ENCODE data around the gene FOLR3. TPM values are rescaled to one million over a fixed set of nuclear protein-coding genes. Genes with fewer than 3 reads are reported as not detected.
"Not testable (repeated sequence)": the region's sequence is repeated elsewhere in the genome, so short reads cannot be mapped to it uniquely, and the experiment has no call there.

Gene FOLR3
- polyA plus RNA-seq, 1 donor, result 0.65 TPM

DNA sequence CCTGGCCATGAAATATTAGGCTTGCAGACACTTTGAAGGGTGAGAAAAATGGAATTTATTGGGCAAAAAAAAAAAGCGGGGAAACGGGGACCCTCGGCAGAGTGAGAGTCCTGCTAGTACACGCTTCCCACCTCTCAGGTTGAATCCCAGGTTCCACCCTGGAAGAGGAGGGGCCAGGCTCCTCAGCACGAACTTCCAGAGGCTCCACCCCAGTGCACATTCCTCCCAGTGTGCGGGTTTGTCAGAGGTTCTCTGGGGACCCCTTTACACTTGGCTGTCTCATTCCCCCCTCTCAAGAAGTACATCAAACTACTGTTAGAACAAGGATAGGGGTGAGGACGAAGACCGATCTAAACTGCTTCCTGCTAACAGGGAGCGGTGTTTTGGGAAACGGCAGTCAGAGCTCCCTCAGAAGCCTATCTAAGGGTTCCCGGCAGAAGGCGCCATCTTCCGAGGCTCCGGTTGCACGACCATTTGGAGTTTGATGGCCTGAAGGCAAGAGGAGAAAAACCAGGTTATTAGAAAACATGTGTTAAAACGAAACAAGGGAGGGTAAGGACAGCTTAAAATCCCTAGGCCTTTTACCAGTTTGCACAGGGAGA lies 27.5 kb downstream of the FOLR3 start:
- DNase-seq (ENCODE audit: low read depth), result no peak

DNA sequence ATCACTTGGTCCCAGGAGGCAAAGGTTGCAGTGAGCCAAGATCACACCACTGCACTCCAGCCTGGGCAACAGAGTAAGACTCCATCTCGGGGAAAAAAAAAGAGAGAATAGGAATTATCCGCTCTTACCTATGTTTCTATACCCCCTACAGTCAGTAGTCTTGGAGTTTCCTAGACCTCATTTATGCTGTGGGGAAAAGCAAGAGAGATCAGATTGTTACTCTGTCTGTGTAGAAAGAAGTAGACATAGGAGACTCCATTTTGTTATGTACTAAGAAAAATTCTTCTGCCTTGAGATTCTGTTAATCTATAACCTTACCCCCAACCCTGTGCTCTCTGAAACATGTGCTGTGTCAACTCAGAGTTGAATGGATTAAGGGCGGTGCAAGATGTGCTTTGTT lies 28.7 kb downstream of the FOLR3 start:
- not testable (repeated sequence) for DNase-seq (ENCODE audit: low read depth)

DNA sequence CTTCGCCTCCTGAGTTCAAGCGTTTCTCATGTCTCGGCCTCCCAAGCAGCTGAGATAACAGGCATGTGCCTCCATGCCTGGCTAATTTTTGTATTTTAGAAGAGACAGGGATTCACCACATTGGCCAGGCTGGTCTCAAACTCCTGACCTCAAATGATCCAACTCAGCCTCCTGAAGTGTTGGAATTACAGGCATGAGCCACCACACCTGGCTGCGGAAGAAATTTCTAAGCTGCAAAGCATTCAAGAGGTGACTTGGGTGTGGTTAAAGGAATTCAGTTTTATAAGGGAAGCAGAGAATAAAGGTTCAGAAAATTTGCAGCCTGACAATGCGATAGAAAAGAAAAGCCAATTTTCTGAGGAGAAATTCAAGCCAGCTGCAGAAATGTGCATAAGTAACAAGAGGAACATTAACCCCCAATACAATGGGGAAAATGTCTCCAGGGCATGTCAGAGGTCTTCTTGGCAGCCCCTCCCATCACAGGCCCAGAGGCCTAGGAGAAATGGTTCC lies 33.6 kb downstream of the FOLR3 start:
- DNase-seq (ENCODE audit: low read depth), result not testable (repeated sequence)

DNA sequence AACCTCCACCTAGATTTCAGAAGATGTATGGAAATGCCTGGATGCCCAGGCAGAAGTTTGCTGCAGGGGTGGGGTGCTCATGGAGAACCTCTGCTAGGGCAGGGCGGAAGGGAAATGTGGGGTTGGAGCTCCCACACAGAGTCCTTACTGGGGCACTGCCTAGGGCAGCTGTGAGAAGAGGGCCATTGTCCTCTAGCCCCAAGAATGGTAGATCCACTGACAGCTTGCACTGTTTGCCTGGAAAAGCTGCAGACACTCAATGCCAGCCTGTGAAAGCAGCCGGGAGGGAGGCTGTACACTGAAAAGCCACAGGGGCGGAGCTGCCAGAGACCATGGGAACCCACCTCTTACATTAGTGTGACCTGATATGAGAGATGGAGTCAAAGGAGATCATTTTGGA lies 34.2 kb downstream of the FOLR3 start:
- DNase-seq (ENCODE audit: low read depth), result not testable (repeated sequence)

DNA sequence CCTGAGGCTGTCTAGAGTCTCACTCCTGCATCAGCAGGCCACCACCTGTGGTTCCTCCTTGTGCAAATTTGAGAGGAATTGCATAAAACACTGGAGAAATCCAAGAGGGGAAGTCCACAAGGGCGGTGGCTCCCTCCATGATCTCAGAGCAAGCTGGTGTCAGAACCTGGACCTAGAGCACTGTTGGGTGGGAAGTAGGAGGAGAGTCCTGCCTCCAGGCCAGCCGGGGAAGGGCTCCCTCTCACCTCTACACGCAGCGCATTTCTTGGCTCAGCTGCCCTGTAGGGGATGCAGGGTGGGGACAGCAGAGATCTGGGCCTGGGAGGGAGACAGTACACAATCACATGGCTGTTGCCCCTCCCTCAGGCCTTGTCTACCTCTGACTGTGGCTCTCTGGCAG lies 36.5 kb downstream of the FOLR3 start:
- DNase-seq (ENCODE audit: low read depth), result not testable (repeated sequence)

DNA sequence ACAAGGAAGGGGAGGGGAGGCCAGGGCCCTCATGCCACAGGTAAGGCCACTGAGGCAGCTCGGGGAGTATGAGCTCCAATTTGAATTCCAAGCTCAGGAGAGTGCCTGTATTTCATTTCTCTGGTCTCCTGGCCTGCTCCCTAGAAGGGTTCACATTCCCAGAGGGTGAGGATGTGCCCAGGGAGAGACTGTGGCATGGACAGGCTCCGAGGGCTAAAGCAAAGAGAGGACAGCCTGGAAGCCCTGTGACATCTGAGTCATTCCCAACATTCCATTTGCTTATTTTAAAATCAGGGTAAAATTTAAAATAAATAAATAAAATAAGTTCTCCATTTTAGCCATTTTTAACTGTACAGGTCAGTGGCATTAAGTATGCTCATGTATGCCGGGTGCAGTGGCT lies 37.8 kb downstream of the FOLR3 start:
- no peak for DNase-seq (ENCODE audit: low read depth)

DNA sequence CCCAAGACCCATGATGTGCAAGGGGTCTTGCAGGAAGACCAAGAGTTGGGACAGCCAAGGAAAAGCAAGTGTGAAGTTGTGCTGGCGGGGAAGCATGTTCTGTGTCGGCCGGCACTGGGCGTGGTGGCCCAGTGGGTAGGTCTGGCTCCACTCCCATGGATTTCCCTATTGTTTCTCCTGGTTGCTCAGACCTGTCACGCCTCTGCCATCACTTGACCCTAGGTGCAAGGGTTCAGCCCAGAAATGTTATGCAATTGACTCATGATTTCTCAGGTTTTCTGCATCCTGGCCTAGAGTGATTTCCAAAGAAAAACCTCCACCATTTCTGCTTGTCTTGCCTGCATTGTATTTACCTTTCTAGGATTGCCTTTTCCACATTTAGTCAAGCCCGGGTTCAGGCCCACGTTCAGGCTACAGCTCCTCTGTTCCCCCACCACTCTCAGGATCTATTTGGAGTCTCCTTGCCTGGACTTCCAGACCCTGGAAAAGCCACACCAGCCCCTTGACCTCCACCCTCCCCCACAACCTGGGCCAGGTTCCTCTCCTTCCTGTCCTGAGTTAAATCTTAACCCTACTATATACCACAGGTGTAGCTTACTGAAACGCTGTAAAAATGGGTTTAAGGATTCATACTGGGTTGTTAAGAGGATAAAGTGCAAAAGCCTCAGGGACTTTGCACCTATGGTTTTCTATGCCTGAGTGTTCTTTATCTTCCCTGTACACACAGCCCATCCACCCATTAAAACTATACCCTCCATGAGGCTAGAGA lies 39.0 kb downstream of the FOLR3 start:
- DNase-seq (ENCODE audit: low read depth), result no peak

DNA sequence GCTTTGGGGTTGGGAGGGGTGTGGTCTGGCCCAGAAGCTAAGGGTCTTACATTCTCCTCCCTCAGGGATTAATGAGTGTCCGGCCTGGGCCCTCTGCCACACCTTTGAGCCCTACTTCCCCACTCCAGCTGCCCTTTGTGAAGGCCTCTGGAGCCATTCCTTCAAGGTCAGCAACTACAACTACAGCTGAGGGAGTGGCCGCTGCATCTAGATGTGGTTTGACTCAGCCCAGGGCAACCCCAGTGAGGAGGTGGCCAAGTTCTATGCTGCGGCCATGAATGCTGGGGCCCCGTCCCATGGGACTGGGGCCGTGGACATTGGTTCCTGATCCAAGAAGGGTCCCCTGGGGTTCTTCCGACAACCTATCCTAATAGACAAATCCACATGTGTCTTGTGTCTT lies 42.1 kb downstream of the FOLR3 start:
- no peak for DNase-seq (ENCODE audit: low read depth)

DNA sequence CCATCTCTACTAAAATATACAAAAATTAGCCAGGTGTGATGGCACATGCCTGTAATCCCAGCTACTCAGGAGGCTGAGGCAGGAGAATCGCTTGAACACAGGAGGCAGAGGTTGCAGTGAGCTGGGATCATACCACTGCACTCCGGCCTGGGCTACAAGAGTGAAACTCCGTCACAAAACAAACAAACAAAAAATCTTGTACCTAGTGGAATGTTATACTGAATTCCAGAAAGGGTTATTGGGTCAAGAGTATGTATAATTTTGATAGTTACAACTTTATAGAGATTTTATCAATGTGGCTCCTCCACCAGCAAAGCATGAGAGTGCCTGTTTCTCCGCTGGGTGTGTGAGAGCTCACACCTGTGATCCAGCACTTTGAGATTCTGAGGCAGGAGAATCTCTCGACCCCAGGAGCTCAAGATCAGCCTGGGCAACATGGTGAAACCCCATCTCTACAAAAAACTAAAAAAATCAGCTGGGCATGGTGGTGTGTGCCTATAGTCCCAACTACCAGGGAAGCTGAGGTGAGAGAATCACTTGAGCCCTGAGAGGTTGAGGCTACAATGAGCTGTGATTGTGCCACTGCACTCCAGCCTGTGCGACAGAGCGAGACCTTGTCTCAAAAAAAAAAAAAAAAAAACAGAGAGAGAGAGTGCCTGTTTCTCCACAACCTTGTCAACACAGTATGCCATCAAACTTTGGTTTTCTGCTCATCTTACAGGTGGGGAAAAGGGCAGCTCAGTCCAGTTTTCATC lies 43.7 kb downstream of the FOLR3 start:
- no peak for DNase-seq (ENCODE audit: low read depth)

DNA sequence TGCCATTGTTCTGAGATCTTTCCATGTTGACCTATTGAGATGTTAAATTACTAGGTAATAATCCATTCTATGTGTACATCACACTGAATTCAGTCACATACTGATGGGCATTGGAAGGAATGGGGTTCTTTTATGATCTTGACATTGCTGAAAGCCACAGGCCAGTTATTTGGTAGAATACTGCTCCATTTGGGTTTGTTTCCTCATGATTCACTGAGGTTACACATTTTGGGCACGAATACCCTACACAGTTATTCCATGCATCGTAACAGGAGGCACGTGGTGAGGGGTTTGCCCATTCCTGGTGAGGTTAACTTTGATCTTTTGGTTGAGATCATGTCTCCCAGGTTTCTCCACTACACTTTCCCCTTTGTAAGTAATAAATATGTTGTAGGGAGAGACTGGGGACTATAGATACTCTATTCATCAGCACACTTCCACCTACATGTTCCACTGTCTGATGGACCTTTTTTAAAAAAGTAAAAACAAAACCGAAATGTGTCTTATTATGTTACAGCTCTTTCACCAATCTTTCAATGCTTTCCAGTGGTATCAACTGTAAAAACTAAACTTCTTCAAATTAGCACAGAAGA lies 44.4 kb downstream of the FOLR3 start:
- DNase-seq (ENCODE audit: low read depth), result no peak

DNA sequence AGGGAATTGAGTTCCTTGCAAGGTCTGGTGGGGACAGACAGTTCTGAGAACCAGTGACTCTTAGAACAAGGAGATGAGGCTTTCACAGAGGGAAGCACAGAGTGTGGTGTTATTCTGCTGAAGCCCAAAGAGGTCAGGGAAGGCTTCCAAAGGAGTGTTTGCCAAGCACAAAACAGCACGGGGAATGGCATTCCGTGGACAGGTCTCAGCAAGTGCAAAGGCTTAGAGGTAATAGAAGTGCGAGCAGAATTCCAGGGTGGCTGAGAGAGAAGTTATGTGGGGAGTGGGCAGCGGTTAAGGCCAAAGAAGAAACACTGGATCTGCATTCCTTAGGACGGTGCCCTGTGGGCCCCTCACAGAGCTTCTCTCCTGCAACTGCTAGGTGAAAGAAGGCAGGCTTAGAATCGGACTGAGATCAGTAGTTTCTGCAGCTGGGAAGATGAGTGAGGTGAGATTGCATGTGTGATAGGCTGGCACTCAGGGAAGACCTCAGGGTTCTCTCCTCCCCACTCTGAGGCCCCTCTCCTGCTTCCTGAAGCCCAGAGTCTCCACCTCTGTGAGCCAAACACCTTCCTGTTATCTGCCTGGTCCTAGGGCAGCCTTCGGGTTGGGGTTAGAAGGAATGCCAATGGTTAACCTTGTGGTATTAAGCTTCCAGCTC lies 45.5 kb downstream of the FOLR3 start:
- DNase-seq (ENCODE audit: low read depth), result not testable (repeated sequence)

DNA sequence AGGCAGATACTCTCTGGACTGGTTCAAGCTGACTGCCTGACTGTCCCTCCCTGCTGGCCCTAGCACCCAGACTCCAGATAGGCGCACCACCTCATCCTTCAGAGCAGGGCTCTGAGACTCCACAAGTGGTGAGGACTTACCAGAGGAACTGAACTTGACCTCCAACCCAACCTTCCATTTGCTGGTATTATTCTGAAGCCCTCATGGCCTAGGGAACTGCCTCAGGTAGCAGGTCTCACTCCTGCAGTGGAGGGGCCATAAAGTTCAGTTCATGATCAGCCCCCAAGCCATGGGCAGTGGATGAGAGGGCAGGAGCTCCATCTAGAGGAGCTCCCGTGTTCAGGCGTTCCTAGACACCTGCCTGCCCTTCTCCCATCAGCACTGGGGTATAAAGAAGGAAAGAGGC lies 46.0 kb downstream of the FOLR3 start:
- not testable (repeated sequence) for DNase-seq (ENCODE audit: low read depth)

DNA sequence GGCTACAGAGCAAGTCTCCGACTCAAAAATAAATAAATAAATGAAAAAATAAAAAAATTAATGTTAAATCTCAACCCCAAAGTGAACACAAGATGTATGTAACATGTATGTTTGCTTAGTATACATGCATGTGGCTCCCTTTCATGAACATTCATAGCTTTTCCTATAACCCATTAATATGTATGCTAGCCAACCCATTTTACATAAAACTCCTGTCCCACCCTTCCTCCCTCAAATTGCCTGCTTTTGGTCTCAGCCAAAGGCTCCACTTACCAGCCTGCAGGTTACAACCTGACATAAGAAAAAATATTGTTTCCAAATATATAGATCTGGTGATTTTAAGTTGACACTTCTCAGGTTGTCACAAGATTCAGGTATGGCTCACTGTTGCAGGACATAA lies 52.7 kb downstream of the FOLR3 start:
- no peak for DNase-seq (ENCODE audit: low read depth)

Other genes starting within 250 kb of the FOLR3 start
- gene XNDC1N, start 207.1 kb upstream of the FOLR3 start, polyA plus RNA-seq (ENCODE audit: insufficient read length), result 2.2 TPM
- 30.7 TPM for gene RNF121, start 206.7 kb upstream of the FOLR3 start, polyA plus RNA-seq (ENCODE audit: insufficient read length)
- 8.2 TPM for gene IL18BP, start 136.8 kb upstream of the FOLR3 start, polyA plus RNA-seq (ENCODE audit: insufficient read length)
- 165 TPM for gene NUMA1, start 55.2 kb upstream of the FOLR3 start, polyA plus RNA-seq (ENCODE audit: insufficient read length)
- gene LRRC51, start 54.9 kb upstream of the FOLR3 start, polyA plus RNA-seq (ENCODE audit: insufficient read length), result 6.5 TPM
- 78.6 TPM for gene LAMTOR1, start 32.4 kb upstream of the FOLR3 start, polyA plus RNA-seq (ENCODE audit: insufficient read length)
- not detected for gene TOMT, start 29.8 kb upstream of the FOLR3 start, polyA plus RNA-seq (ENCODE audit: insufficient read length)
- gene ANAPC15, start 23.0 kb upstream of the FOLR3 start, polyA plus RNA-seq (ENCODE audit: insufficient read length), result 30.8 TPM
- gene FOLR1, start 56.4 kb downstream of the FOLR3 start, polyA plus RNA-seq (ENCODE audit: insufficient read length), result 4.1 TPM
- 19.8 TPM for gene FOLR2, start 81.1 kb downstream of the FOLR3 start, polyA plus RNA-seq (ENCODE audit: insufficient read length)
- gene INPPL1, start 89.0 kb downstream of the FOLR3 start, polyA plus RNA-seq (ENCODE audit: insufficient read length), result 151 TPM
- not detected for gene PHOX2A, start 108.5 kb downstream of the FOLR3 start, polyA plus RNA-seq (ENCODE audit: insufficient read length)

Measured in forelimb muscle (tissue), 1 donor.